Inferior parietal cortex (tissue), 1 donor: Measurements from ENCODE around the gene ZNF451.

Experiments
- DNase-seq: peaks from one replicate; pipeline ENCODE4 v3.0.0-alpha.2; 2016; ENCODE audit errors: extremely low spot score

ZNF451 gene

DNA sequence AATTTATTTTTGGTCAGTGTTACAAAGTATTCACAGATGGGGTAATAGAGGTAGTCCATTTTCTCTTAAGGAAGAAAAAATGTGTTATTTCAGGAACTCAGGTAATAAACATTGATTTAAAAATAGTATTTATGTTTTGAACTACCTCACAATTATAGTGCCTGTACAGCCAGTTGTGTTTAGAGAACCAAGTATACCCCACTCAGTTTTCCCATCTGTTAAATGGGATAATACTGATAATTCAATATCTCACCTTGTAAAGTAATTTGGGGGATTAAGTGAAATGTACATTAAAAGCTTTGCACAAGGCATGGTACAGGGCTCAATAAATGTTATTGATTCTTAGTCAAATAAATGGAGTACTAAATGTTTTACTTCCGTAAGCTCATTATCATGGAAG, 4.7 kb downstream of the ZNF451 start:
- DNase-seq, result no peak

DNA sequence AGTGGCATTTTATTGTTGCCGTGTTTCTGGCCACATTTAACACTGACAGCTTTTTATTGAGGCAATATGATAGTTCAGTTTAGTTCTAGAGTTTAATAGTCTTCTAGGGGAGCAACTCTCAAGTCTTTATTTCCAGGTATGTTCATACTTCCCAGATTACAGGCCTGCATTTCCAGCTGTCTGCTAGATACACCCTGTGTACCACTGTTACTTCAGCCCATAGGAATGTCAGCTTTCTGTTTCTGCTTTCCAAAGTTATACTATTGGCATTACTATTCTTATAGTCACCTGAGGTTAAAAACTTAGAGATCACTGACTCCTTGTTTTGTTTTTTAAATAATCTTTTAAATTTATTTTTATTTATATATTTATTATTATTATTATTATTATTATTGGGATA, 7.6 kb downstream of the ZNF451 start:
- DNase-seq, result no peak

DNA sequence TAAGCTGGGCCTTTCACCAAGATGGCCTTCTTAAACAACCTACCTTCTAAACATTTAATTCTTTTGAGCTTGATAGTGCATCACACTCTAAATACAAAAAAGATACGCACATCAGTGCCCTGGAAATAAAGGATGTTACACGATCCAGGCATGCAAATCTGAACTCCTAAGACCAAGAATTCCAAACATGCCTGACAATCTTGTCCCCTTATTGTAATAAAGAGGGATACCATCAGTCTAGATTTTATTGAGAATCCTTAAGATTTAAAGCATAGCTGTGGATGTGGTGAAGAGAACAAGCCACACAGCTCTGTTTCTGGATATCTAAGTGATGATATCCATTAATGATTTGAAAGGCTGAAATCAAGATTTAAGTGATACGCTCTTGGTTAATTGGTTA, 13.0 kb downstream of the ZNF451 start:
- no peak for DNase-seq

DNA sequence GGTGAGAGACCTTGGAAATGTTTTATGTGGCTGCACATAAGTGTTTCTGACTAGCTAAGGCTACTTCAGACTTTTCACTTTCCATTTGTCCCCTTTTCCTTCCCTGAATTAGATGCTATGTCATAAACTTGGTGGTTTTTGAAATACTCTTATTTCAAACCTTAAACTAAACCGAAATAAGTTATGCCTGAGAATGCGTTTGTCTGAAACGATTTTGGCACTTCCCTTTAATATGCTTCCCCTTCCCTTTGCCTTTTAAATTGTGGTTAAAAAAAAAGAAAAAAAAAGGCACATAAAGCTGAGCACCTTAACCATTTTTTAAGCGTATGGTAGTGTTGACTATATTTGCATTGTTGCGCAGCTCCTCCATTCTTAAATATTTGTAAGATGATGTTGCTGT, 14.3 kb downstream of the ZNF451 start:
- no peak for DNase-seq

DNA sequence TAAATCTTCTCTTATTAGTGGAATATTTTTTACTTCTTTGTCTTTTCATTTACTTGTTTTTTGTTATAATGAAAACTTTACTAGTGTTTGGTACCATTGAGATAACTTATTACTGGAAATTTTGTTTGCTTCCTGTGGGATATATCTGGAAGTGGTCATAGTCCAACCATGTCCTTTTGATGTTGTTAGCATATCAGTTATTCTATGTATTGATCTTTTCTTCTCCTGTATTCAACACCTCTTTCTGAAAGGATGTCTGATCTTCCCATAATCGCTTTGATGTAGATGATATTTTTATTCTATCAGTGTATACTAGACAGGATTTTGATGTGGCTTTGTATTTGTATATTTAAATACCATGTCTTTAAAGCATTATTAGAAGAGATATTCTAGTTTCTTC, 17.0 kb downstream of the ZNF451 start:
- no peak for DNase-seq

DNA sequence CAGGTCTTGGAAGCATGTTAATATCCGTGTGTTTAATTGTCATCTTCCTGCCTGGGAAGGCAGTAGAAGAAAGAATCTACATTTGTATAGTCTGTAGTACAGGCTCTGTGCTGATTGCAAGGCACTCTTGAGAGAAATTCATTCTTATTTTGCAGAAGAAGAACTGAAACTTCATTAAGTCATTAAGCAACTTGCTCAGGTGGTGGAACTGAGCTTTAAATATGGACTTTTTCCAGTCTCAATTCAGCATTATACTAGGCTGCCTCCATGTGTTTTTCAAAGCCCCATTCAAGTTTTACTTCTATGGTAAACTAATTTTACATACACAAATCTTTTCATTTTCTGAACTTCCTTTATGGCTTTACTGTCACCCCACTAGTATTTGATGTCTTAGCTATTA, 18.7 kb downstream of the ZNF451 start:
- no peak for DNase-seq

DNA sequence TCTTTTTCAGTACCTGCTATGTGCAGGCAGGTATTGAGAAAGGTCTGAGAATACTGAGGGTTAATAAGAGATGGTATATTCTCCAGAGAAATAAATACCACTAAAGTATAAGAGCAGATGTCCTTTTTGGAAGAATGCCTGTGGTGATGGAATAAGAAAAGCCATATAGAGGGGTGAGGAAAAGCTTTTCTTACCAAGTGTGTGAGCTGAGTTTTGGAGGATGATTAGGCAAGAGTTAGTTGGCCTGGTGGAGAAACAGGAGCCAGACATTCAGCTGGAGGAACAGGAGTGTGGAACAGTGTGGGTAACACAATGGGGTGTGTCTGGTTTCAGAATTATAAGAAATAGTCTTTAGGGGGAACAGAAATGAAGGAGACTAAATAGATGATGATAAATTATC, 19.9 kb downstream of the ZNF451 start:
- peak; percentile 8 for DNase-seq

DNA sequence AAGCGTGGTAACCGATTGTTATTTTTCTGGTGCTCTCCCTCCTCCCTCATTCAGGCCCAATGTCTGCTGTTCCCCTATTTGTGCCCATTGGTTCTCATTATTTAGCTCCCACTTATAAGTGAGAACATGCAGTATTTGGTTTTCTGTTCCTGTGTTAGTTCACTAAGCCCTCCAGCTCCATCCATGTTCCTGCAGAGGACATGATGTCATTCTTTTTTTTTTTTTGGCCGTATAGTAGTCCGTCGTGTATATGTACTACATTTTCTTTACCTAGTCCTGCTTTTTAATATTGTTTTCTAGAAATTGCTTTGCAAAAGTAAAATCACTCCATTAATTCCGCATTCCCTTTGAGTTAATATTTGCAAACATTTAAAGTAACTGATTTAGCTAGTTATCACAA, 23.1 kb downstream of the ZNF451 start:
- no peak for DNase-seq

DNA sequence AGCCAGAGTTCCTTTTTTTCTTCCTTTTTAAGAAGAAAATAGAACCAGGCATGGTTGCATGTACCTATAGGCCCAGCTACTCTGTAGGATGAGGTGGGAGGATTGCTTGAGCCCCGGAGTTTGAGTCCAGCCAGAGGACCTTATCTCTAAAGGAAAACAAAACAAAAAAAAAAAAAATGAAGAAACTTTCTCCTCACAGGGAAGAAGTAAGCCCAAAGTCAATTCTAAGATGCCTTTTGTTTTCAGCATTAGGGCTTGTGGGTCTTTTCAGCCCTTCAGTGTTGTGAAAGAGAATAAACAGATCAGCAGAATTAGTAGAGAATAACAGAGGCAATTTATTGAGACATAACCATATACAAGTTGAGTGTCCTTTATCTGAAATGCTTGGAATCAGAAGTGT, 26.8 kb downstream of the ZNF451 start:
- DNase-seq, result no peak

DNA sequence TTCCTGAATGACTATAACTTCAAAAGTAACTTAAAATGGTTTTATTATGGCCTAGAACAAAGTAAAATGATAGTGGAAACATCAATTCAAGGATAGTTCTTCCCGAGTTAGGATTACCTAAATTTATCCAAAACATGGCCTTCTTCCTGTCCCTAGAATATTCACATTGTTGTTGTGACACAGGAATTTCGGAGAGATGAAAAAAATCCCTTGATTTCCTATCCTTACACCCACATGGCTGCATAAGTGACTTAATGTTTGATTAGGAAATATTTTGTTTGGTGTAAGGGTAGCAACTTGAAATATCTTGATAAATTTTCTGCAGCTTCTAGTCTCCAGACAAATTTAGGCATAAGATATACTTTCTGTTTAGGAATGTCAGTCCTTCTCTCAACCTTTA, 27.8 kb downstream of the ZNF451 start:
- no peak for DNase-seq

DNA sequence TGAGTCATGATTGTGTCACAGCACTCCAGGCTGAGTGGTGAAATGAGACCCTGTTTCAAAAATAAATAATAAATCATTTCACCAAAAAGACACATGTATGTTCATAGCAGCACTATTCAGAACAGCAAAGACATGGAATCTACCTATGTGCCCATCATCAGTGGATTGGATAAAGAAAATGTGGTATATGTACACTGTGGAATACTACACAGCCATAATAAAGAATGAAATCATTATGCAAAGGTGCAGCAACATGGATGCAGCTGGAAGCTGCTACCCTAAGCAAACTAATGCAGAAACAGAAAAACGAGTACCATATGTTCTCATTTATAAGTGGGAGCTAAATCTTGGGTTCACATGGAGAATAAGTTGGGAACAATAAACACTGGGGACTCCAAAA, 33.1 kb downstream of the ZNF451 start:
- DNase-seq, result no peak

DNA sequence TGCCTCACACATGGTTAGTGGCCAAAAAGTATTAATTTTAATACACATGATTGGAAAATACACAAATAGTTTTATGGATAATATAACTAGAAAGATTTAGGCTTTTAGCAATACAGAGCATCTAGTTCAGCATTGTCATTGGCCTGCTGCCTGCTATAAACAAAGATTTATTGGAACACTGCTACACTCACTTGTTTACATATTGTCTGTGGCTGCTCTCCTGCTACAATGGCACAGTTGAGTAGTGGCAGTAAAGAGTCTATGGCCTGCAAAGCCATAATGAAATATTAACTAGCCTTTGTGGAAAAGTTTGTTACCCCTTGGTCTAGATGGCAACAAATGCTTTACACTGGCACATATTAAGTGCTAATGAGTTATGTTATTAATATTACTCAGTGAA, 37.8 kb downstream of the ZNF451 start:
- no peak for DNase-seq

DNA sequence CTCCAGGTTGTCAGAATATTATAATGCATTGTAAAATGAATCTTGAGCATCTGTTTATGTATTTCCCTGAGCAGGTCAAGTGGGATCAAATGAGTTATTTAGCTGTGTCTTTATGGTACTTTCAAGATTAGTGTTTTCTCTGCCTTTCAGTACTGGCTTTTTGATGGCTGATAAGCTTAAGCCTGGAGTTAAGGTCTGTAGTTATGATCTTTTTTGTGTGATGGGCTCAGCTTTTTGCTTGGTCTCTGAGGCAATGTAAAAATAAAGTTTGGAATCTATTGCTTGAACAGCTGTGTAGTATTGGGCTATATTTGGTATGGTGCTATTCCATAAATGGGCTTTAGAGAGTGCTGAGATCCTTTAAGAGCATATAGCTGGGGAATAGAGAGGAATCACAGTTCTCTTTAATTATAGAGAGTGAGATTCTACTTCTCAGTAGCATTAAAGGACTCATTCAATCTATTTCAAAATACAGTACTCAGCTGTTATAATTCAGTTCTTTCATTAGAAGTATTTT, 40.7 kb downstream of the ZNF451 start:
- no peak for DNase-seq

DNA sequence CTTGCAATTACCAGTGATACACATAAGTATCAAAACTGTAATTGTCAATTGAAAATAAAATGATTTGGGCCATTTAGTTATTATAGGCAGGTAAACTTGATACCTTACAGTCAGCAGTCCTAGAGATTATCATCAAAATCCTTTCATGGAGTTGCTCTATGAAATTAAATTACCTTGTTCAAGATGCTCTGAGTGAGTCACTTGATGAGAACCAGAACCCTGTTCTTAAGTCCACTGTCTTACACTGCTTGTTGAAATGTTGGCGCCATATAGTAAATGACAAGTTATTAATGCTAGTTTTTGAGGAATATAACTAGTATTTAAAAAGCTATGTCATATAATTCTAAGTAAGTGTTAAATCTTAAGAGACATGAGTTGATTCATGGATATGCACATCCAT, 45.0 kb downstream of the ZNF451 start:
- no peak for DNase-seq

DNA sequence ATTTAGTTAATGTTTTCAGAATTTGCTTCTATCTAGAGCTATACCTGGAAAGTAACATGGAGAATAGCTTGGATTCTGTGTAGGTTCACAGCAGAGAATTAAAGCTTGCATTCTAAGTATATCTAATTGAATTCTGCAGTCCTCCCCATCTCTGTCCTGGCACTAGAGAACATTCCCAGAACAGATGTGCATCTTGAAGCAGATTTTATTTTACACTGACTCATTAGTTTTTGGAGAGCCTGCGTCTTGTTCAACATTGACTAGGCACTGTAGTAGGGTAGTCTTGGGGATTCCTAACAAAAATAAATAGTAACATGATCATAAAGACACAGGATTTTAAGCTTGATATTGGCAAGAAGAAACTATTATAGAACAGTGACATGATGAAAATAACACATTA, 45.9 kb downstream of the ZNF451 start:
- DNase-seq, result no peak

DNA sequence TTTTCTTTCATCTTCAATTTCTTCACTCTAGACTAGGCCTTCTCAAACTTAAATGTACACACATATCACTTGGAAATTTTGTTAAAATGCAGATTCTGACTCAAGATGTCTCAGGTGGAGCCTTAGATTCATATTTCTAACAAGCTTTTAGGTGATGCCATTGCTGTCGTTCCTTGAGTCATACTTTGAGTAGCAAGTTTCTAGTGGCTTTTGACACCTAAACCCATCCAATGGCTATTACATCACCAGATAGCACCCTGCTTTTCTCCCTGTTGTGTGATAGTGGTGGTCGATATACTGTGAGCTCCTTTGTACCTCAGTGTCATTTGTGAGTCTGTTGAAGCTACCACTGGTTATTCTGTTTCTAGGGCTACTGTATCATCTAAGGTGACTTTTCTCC, 47.4 kb downstream of the ZNF451 start:
- DNase-seq, result no peak

DNA sequence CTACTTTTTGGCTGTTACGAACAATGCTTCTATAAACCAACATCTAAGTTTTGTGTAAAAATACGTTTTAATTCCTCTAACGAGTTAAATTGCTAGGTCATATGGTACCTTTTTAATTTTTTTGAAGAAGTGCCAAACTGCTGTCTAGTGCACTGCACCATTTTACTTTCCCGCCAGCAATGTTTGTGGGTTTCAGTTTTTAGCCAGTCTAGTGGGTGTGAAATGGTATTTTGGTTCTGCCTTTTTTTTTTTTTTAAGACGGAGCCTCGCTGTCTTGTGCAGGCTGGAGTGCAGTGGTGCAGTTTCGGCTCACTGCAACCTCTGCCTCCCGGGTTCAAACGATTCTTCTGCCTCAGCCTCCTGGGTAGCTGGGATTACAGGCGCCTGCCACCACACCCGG, 48.0 kb downstream of the ZNF451 start:
- DNase-seq, result no peak

DNA sequence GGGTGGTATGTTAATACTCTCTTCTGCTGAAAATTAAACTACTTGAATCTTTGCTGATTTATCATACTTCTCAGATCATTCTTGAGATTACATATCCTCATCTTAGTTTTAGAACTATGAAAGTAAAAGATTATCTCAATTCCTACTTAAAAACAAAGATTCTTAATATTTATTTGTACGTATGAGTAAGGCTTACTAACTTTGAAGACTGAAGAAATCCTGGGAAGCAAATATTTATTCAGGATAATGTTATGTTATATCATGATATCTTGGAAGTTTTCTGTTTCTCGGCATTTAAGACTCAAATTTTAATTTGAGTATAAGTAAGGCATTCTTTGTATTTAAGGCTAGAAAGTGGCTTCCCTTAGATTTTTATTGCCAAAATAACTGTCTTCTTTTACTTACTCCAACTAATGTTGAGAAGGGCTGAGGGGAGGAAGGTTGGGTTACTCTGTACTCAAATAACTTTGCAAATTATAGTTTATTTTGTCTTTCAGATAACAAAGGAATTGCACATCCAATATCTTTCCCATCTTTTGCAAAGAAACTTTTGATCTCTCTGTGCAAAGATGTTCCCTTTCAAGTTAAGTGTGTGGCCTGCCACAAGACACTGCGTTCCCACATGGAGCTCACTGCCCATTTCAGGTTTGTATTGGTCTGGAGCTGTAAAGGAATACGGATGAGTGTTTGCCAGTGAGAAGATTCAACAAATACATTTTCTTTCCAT, 51.6 kb downstream of the ZNF451 start:
- DNase-seq, result no peak

DNA sequence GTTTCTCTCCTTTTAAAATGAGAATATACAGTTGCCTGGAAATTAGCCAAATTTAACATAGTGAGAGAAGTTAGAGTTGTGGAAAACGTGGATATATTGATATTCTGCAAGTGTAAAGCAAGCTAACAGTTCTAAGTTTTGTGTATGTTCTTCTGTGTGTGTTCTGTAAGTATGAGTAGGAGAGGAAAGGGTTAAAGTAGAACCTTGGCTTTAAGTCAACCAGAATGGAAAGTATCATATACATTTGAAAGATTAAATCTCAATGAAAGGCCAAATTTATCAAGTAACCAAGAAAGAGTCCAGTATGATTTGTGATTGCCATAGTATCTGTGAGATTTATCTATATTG, 52.2 kb downstream of the ZNF451 start:
- no peak for DNase-seq

DNA sequence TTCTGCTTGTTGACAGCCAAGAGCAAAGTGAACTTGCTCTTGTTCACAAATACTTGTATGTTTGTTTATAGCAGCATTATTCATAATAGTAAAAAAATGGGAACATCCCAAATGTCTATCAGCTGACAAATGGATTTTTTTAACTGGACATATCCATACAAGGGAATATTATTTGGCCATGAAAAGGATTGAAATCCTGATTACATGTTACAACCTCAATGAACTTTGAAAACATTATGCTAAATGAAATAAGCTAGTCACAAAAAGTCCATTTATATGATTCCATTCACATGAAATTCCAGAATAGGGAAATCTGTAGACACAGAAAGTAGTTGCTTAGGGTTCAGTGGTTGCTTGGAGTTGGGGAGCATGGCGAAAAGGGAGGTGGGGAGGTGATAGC, 53.7 kb downstream of the ZNF451 start:
- no peak for DNase-seq

DNA sequence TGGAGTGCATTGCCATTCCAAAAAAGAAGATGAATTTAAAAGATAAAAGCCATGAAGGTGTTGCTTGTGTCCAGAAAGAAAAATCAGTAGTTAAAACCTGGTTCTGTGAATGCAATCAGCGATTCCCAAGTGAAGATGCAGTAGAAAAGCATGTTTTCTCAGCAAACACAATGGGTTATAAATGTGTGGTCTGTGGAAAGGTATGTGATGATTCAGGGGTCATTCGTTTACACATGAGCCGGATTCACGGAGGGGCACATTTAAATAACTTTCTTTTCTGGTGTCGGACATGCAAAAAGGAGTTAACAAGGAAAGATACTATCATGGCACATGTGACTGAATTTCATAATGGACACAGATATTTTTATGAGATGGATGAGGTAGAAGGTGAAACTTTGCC, 57.4 kb downstream of the ZNF451 start:
- no peak for DNase-seq

DNA sequence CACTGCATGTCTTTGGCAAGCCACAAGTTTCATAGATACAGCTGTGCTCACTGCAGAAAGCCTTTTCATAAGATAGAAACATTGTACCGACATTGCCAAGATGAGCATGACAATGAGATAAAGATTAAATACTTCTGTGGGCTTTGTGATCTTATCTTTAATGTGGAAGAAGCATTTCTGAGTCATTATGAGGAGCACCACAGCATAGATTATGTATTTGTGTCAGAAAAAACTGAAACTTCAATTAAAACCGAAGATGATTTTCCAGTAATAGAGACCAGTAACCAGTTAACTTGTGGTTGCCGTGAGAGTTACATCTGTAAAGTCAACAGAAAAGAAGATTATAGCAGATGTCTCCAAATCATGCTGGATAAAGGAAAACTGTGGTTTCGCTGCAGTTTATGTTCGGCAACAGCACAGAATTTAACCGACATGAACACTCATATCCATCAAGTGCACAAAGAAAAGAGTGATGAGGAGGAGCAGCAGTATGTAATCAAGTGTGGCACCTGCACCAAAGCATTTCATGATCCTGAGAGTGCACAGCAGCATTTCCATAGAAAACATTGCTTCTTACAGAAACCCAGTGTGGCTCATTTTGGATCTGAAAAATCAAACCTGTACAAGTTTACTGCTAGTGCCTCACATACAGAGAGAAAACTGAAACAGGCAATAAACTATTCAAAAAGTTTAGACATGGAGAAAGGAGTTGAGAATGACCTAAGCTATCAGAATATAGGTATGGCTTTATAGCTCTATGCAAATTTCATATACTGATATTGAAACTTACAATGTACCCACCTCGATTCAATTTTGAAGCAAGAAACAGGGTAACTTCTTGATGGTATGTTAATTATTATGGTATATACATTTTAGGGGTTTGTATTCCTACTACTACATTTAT, 58.2 kb downstream of the ZNF451 start:
- no peak for DNase-seq

DNA sequence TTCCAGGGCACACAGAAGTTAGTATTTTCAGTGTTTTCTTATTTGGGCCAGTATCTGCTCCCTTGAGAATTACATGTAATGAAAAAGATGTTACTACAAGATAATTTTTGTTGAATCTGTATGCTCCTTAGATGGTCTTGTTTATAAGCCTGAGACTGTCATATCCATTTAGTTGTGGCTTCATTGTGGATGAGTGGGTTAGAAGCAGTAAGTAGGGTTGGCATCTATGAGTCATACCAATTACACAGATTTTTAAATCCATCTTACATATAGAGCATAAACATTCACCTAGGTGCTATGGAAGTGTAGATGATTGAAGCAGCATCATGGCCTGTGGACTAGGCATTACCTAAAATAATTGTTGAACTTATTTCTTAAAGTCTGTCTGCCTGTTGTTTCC, 68.7 kb downstream of the ZNF451 start:
- no peak for DNase-seq
